ENCODE data around the gene CRB1. TPM values are rescaled to one million over a fixed set of nuclear protein-coding genes. Genes with fewer than 3 reads are reported as not detected.

CRB1 gene
- total and polyA plus RNA-seq, 2 of the 8 experiments (the other 6 are each of a cell fraction or from before 2014, with no cell fraction given): 0.03 TPM; not detected in 1

DNA sequence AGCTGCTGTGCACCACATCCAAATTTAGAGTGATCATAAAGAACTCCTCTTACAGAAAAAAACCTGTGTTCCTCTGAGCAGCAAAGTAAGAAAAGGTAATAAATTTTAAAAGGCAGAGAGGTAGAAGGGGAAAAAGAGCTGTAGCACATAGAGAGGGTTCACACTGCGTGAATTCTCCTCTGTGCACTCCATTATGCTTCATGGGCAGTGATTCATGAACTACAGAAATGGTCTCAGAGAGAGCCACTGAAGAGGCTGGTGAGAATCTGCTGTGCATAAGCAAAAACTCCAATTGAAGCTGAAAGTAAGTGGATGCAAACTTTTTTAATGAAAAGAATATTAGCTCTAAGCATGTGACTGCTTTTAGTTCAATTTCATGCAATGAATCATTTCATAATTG is 65.0 kb downstream of the CRB1 start:
- Histone ChIP-seq H3K9me3 (ENCODE audit: insufficient read depth in 2 of 2, low read depth in 1 of 2, low read length in 1 of 2) (no peaks in the 10 kb centered on the region), H2AFZ (ENCODE audit: low read length) (no peak overlapping the region), H3K4me1 (replicated peaks in 1 of 4; ENCODE audit: control insufficient read depth in 3 of 4, insufficient read depth in 4 of 4, low read length in 3 of 4) (no peaks in the 10 kb centered on the region), H3K27me3 (replicated peaks in 1 of 4; ENCODE audit: control insufficient read depth in 3 of 4, extremely low read depth in 1 of 4, insufficient read depth in 3 of 4, low read length in 3 of 4) (no peaks in the 10 kb centered on the region), H2BK20ac (ENCODE audit: low read length) (no peak overlapping the region), H3K23ac (ENCODE audit: insufficient read length) (no peak overlapping the region), H3K79me1 (ENCODE audit: low read depth, low read length) (no peaks in the 10 kb centered on the region), H3K4ac (replicated peaks; ENCODE audit: insufficient read length, low read depth, low read length) (no peak overlapping the region), H2BK5ac (ENCODE audit: low read depth, low read length) (no peak overlapping the region), H3K56ac (replicated peaks; ENCODE audit: insufficient read length, low read depth, low read length) (no peak overlapping the region), H2BK12ac (ENCODE audit: low read depth, low read length) (no peak overlapping the region), H3K79me2 (ENCODE audit: control insufficient read depth in 1 of 2, insufficient read depth in 2 of 2, low read length in 2 of 2) (no peaks in the 10 kb centered on the region), H3K27ac (ENCODE audit: low read depth, low read length) (no peak overlapping the region), H3K9ac (replicated peaks in 1 of 4; ENCODE audit: extremely low read depth in 1 of 4, low read depth in 3 of 4, low read length in 3 of 4) (no peak overlapping the region), H4K20me1 (replicated peaks in 1 of 2; ENCODE audit: control insufficient read depth in 1 of 2, insufficient read depth in 2 of 2, low read length in 2 of 2) (no peaks in the 10 kb centered on the region), H2BK15ac (ENCODE audit: low read length) (no peak overlapping the region), H3K4me2 (ENCODE audit: insufficient read depth in 1 of 2, low read depth in 2 of 2, low read length in 2 of 2) (no peak overlapping the region), H3K18ac (ENCODE audit: extremely low read depth, low read length) (no peak overlapping the region), H4K5ac (ENCODE audit: insufficient read length, low read depth, low read length) (no peak overlapping the region), H2AK5ac (ENCODE audit: low read depth, low read length) (no peak overlapping the region), H3K23me2 (ENCODE audit: low read depth, low read length) (no peaks in the 10 kb centered on the region), H3K36me3 (ENCODE audit: control insufficient read depth in 2 of 4, insufficient read depth in 4 of 4, low read length in 3 of 4) (no peaks in the 10 kb centered on the region), H3K14ac (ENCODE audit: insufficient read length) (no peak overlapping the region), H3K4me3 (ENCODE audit: extremely low read depth in 1 of 4, insufficient read depth in 2 of 4, low read depth in 3 of 4, low read length in 4 of 4) (no peak overlapping the region), H4K8ac (ENCODE audit: extremely low read depth, insufficient read depth, low read length) (no peak overlapping the region), H2BK120ac (replicated peaks; ENCODE audit: low read depth, low read length) (no peak overlapping the region), H4K91ac (replicated peaks; ENCODE audit: insufficient read length, low read length) (no peak overlapping the region)
- no peak for FAIRE-seq
- POLR2A ChIA-PET (ENCODE audit: partially characterized antibody): no interaction called here
- 100% methylated on average over 1 of the region's 1 CpG; no CpG with 5 or more reads in 1 of the 2 experiments for WGBS, 2 experiments (ENCODE audit: extremely low coverage in 1 of 2, insufficient coverage in 1 of 2, insufficient read length in 1 of 2, insufficient replicate concordance in 2 of 2, low coverage in 1 of 2, low lambda C conversion rate in 2 of 2, missing lambda C conversion rate in 1 of 2)
- no peak for DNase-seq (ENCODE audit: low read depth in 1 of 2, low spot score in 2 of 2)
- CTCF ChIA-PET (ENCODE audit: partially characterized antibody): interaction anchor here (1.0 to 4.4 kb wide), 3 partner anchors 11 to 141 kb away, joined by 3 to 25 read pairs (median 5); no protein-coding TSS in a partner anchor
- TF ChIP-seq KDM5A (IDR thresholded peaks at IDR 0.05; ENCODE audit: low read length) (no peak), EZH2 (IDR thresholded peaks at IDR 0.05; ENCODE audit: low read depth, low read length, severe bottlenecking) (no peak), KDM1A (IDR thresholded peaks at IDR 0.05; ENCODE audit: borderline replicate concordance, low read length) (no peak), EGR1 (IDR thresholded peaks at IDR 0.05; ENCODE audit: borderline replicate concordance, low read depth, low read length) (no peak), HDAC2 (IDR thresholded peaks at IDR 0.05; ENCODE audit: borderline replicate concordance in 1 of 2, low read depth in 2 of 2, low read length in 2 of 2) (no peak), MAFK (IDR thresholded peaks at IDR 0.05; ENCODE audit: low read depth, low read length) (no peak)
- TF ChIP-seq, protein P1, sequence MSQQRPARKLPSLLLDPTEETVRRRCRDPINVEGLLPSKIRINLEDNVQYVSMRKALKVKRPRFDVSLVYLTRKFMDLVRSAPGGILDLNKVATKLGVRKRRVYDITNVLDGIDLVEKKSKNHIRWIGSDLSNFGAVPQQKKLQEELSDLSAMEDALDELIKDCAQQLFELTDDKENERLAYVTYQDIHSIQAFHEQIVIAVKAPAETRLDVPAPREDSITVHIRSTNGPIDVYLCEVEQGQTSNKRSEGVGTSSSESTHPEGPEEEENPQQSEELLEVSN (IDR thresholded peaks at IDR 0.05): no peak
- TF ChIP-seq, protein P2, sequence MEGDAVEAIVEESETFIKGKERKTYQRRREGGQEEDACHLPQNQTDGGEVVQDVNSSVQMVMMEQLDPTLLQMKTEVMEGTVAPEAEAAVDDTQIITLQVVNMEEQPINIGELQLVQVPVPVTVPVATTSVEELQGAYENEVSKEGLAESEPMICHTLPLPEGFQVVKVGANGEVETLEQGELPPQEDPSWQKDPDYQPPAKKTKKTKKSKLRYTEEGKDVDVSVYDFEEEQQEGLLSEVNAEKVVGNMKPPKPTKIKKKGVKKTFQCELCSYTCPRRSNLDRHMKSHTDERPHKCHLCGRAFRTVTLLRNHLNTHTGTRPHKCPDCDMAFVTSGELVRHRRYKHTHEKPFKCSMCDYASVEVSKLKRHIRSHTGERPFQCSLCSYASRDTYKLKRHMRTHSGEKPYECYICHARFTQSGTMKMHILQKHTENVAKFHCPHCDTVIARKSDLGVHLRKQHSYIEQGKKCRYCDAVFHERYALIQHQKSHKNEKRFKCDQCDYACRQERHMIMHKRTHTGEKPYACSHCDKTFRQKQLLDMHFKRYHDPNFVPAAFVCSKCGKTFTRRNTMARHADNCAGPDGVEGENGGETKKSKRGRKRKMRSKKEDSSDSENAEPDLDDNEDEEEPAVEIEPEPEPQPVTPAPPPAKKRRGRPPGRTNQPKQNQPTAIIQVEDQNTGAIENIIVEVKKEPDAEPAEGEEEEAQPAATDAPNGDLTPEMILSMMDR (IDR thresholded peaks at IDR 0.05; ENCODE audit: control extremely low read depth in 1 of 3, insufficient read depth in 1 of 3, low read depth in 1 of 3, low read length in 3 of 3): no peak
- TF ChIP-seq, protein P3, sequence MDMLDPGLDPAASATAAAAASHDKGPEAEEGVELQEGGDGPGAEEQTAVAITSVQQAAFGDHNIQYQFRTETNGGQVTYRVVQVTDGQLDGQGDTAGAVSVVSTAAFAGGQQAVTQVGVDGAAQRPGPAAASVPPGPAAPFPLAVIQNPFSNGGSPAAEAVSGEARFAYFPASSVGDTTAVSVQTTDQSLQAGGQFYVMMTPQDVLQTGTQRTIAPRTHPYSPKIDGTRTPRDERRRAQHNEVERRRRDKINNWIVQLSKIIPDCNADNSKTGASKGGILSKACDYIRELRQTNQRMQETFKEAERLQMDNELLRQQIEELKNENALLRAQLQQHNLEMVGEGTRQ (IDR thresholded peaks at IDR 0.05; ENCODE audit: low read length): no peak
